ENCODE measurements around the gene DCLK1.

GRCh38 chr13:36130193-36130551 lies 1.0 kb downstream of the DCLK1 start:
- TF ChIP-seq REST (IDR thresholded peaks at IDR 0.05; ENCODE audit: insufficient read depth in 1 of 2, low read depth in 2 of 2, low read length in 2 of 2): no peak
- no peak for TF ChIP-seq POLR2AphosphoS5 (IDR thresholded peaks at IDR 0.05; ENCODE audit: low read depth, low read length)
- TF ChIP-seq TAF1 (IDR thresholded peaks at IDR 0.05; ENCODE audit: borderline replicate concordance, insufficient read depth, low read length): no peak
- TF ChIP-seq SIN3A (IDR thresholded peaks at IDR 0.05; ENCODE audit: borderline replicate concordance, insufficient read depth, low read length): no peak
- no peak for TF ChIP-seq FOXP2 (optimal IDR thresholded peaks at IDR 0.05; ENCODE audit: borderline replicate concordance, extremely low read depth, extremely low read length, insufficient read depth)
